Suprapubic skin (tissue), 4 donors: ENCODE data around the gene IGFL3.
"Not testable (repeated sequence)": the region's sequence is repeated elsewhere in the genome, so short reads cannot be mapped to it uniquely, and the experiment has no call there.

Experiments
- CTCF ChIP-seq, 2 donors: fragments of 200-600 bp in 1 of 2; fragments of 450-650 bp in 1 of 2; sonication (generic) in 1 of 2; IDR thresholded peaks; one replicate each; pipeline ENCODE4 v1.5.1; 2016 to 2019; ENCODE audit warnings: antibody characterized with exemption in 2 of 2, mild to moderate bottlenecking in 1 of 2, moderate library complexity in 1 of 2
- POLR2A ChIP-seq, 2 donors: fragments of 450-650 bp; IDR thresholded peaks; one replicate each; pipeline ENCODE4 v1.6.1; 2017; ENCODE audit warnings: antibody characterized with exemption in 2 of 2, mild to moderate bottlenecking in 2 of 2, moderate library complexity in 2 of 2
- POLR2AphosphoS5 ChIP-seq, 3 donors: sonication (generic); formaldehyde crosslinking; IDR thresholded peaks; one replicate each; pipeline ENCODE4 v1.6.1; 2017; ENCODE audit warnings: antibody characterized with exemption in 3 of 3

- TF ChIP-seq POLR2A, CTCF, POLR2AphosphoS5 (IDR thresholded peaks at IDR 0.05): not testable (repeated sequence)
These were observed 22.2 kb downstream of the IGFL3 start for GRCh38 chr19:46102333-46102732.
